Activated CD8-positive, alpha-beta memory T cell treated with anti-CD3 and anti-CD28 coated beads, Interleukin-2, amount 50 U/mL, for 4 hours (primary cell): ENCODE measurements around the gene NR2E3.
A peak's percentile ranks its signal among the peaks of the same experiment; 100 is the strongest.

ENCODE experiments used
- DNase-seq: peaks from one replicate; pipeline ENCODE4 v3.0.0-alpha.2; 2020

The NR2E3 gene

GRCh38 chr15:71810256-71811035, at the start of gene NR2E3:
Gene NR2E3, plus strand, starts transcription at chr15:71810554. Its CDS starts 190 bp downstream, at chr15:71810744.
- DNase-seq: no peak

- DNase-seq: no peak
Measured at GRCh38 chr15:71760852-71761251, 49.5 kb upstream of the NR2E3 start.

- no peak for DNase-seq
Measured at GRCh38 chr15:71761649-71762048, 48.7 kb upstream of the NR2E3 start.

- DNase-seq: no peak
Measured at GRCh38 chr15:71768184-71768583, 42.2 kb upstream of the NR2E3 start.

GRCh38 chr15:71773206-71773859, 37.0 kb upstream of the NR2E3 start:
- DNase-seq: no peak

- DNase-seq: no peak
Measured at GRCh38 chr15:71775856-71776255, 34.5 kb upstream of the NR2E3 start.

- no peak for DNase-seq
Measured at GRCh38 chr15:71776304-71776703, 34.0 kb upstream of the NR2E3 start.

GRCh38 chr15:71777216-71777943, 33.0 kb upstream of the NR2E3 start:
- DNase-seq: no peak

GRCh38 chr15:71779073-71779797, 31.1 kb upstream of the NR2E3 start:
- DNase-seq: no peak

GRCh38 chr15:71780115-71780976, 30.0 kb upstream of the NR2E3 start:
- peak; percentile 36 for DNase-seq

- no peak for DNase-seq
Measured at GRCh38 chr15:71781179-71781964, 29.0 kb upstream of the NR2E3 start.

- DNase-seq: no peak
Measured at GRCh38 chr15:71781965-71782265, 28.4 kb upstream of the NR2E3 start.

GRCh38 chr15:71782422-71783165, 27.8 kb upstream of the NR2E3 start:
- DNase-seq: no peak

- DNase-seq: no peak
Measured at GRCh38 chr15:71784719-71785118, 25.6 kb upstream of the NR2E3 start.

GRCh38 chr15:71785996-71786395, 24.4 kb upstream of the NR2E3 start:
- no peak for DNase-seq

- no peak for DNase-seq
Measured at GRCh38 chr15:71786673-71787072, 23.7 kb upstream of the NR2E3 start.

- no peak for DNase-seq
Measured at GRCh38 chr15:71788646-71789579, 21.4 kb upstream of the NR2E3 start.

GRCh38 chr15:71789616-71790015, 20.7 kb upstream of the NR2E3 start:
- DNase-seq: no peak

- DNase-seq: no peak
Measured at GRCh38 chr15:71790081-71790480, 20.3 kb upstream of the NR2E3 start.

- DNase-seq: no peak
Measured at GRCh38 chr15:71791975-71792374, 18.4 kb upstream of the NR2E3 start.
